HEK293 (cell line): Measurements from ENCODE around the gene CNN1.
A peak's percentile ranks its signal among the peaks of the same experiment; 100 is the strongest.

Source experiments
- KLF10 ChIP-seq: fragments of 450-650 bp; IDR thresholded peaks from 2 replicates; pipeline ENCODE4 v1.5.1; 2018; ENCODE audit warnings: missing biosample characterization, mild to moderate bottlenecking, missing genetic modification characterization
- KLF16 ChIP-seq: fragments of 450-650 bp; formaldehyde crosslinking; IDR thresholded peaks from 2 replicates; pipeline ENCODE4 v1.5.1; 2017; ENCODE audit warnings: missing biosample characterization, missing genetic modification characterization
- KLF9 ChIP-seq: fragments of 450-650 bp; formaldehyde crosslinking; IDR thresholded peaks from 2 replicates; pipeline ENCODE4 v1.5.1; 2016; ENCODE audit warnings: missing biosample characterization, missing genetic modification characterization, low read depth
- MZF1 ChIP-seq: fragments of 450-650 bp; formaldehyde crosslinking; IDR thresholded peaks from 2 replicates; pipeline ENCODE4 v1.5.1; 2017; ENCODE audit warnings: missing biosample characterization, missing genetic modification characterization, borderline replicate concordance
- PATZ1 ChIP-seq: fragments of 450-650 bp; formaldehyde crosslinking; IDR thresholded peaks from 2 replicates; pipeline ENCODE4 v1.5.1; 2016; ENCODE audit warnings: missing biosample characterization, missing genetic modification characterization
- SP7 ChIP-seq: fragments of 450-650 bp; formaldehyde crosslinking; IDR thresholded peaks from 2 replicates; pipeline ENCODE4 v1.5.1; 2016; ENCODE audit warnings: missing biosample characterization, missing genetic modification characterization
- ZBTB17 ChIP-seq: fragments of 450-650 bp; formaldehyde crosslinking; IDR thresholded peaks from 2 replicates; pipeline ENCODE4 v1.5.1; 2016; ENCODE audit warnings: missing biosample characterization, missing genetic modification characterization
- ZBTB20 ChIP-seq: fragments of 450-650 bp; formaldehyde crosslinking; IDR thresholded peaks from 2 replicates; pipeline ENCODE4 v1.5.1; 2016; ENCODE audit warnings: missing biosample characterization, missing genetic modification characterization
- ZBTB21 ChIP-seq: fragments of 450-650 bp; formaldehyde crosslinking; IDR thresholded peaks from 2 replicates; pipeline ENCODE4 v1.5.1; 2017; ENCODE audit warnings: missing biosample characterization, missing genetic modification characterization
- ZFHX2 ChIP-seq: fragments of 450-650 bp; formaldehyde crosslinking; conservative IDR thresholded peaks from 2 replicates; pipeline ENCODE4 v1.5.1; 2016; ENCODE audit warnings: missing biosample characterization, missing genetic modification characterization
- ZFP69B ChIP-seq: fragments of 450-650 bp; formaldehyde crosslinking; IDR thresholded peaks from 2 replicates; pipeline ENCODE4 v1.5.1; 2016; ENCODE audit warnings: missing biosample characterization, missing genetic modification characterization
- ZNF133 ChIP-seq: fragments of 450-650 bp; formaldehyde crosslinking; IDR thresholded peaks from 2 replicates; pipeline ENCODE4 v1.5.1; 2016; ENCODE audit warnings: missing biosample characterization, missing genetic modification characterization
- ZNF146 ChIP-seq: fragments of 450-650 bp; formaldehyde crosslinking; IDR thresholded peaks from 2 replicates; pipeline ENCODE4 v1.5.1; 2016; ENCODE audit warnings: missing biosample characterization, missing genetic modification characterization
- ZNF266 ChIP-seq: fragments of 450-650 bp; formaldehyde crosslinking; IDR thresholded peaks from 2 replicates; pipeline ENCODE4 v1.5.1; 2016; ENCODE audit warnings: missing biosample characterization, missing genetic modification characterization, low read depth
- ZNF274 ChIP-seq, 2 experiments: fragments of 200-500 bp in 1 of 2; fragments of 450-650 bp in 1 of 2; sonication (Bioruptor generic) in 1 of 2; formaldehyde crosslinking in 1 of 2; IDR thresholded peaks; 2 replicates each; pipeline versions ENCODE4 v1.5.1 to v1.6.1; 2014 to 2016; ENCODE audit warnings: borderline replicate concordance in 1 of 2, inconsistent platforms in 1 of 2, low read length in 1 of 2, missing biosample characterization in 1 of 2, missing genetic modification characterization in 1 of 2
- ZNF37A ChIP-seq: fragments of 450-650 bp; IDR thresholded peaks from 2 replicates; pipeline ENCODE4 v1.5.1; 2018; ENCODE audit warnings: missing biosample characterization, missing genetic modification characterization
- ZNF391 ChIP-seq: fragments of 450-650 bp; formaldehyde crosslinking; IDR thresholded peaks from 2 replicates; pipeline ENCODE4 v1.5.1; 2016; ENCODE audit warnings: low read depth, missing biosample characterization, missing genetic modification characterization, borderline replicate concordance
- ZNF521 ChIP-seq: fragments of 450-650 bp; formaldehyde crosslinking; IDR thresholded peaks from 2 replicates; pipeline ENCODE4 v1.5.1; 2017; ENCODE audit warnings: missing biosample characterization, mild to moderate bottlenecking, missing genetic modification characterization
- ZNF580 ChIP-seq: fragments of 450-650 bp; formaldehyde crosslinking; IDR thresholded peaks from 2 replicates; pipeline ENCODE4 v1.5.1; 2016; ENCODE audit warnings: missing biosample characterization, missing genetic modification characterization
- ZNF660 ChIP-seq: fragments of 450-650 bp; IDR thresholded peaks from 2 replicates; pipeline ENCODE4 v1.5.1; 2018; ENCODE audit warnings: missing biosample characterization, mild to moderate bottlenecking, missing genetic modification characterization
- ZNF791 ChIP-seq: fragments of 450-650 bp; formaldehyde crosslinking; IDR thresholded peaks from 2 replicates; pipeline ENCODE4 v1.5.1; 2016; ENCODE audit warnings: missing biosample characterization, missing genetic modification characterization
- ZSCAN4 ChIP-seq: fragments of 450-650 bp; formaldehyde crosslinking; IDR thresholded peaks from 2 replicates; pipeline ENCODE4 v1.5.1; 2017; ENCODE audit warnings: missing biosample characterization, missing genetic modification characterization
- TF ChIP-seq, protein P1 (sequence below): fragments of 450-650 bp; formaldehyde crosslinking; IDR thresholded peaks from 2 replicates; pipeline ENCODE4 v1.5.1; 2016; ENCODE audit warnings: missing biosample characterization, missing genetic modification characterization
- TF ChIP-seq, protein P2 (sequence below): fragments of 450-650 bp; formaldehyde crosslinking; IDR thresholded peaks from 2 replicates; pipeline ENCODE4 v1.5.1; 2017; ENCODE audit warnings: missing biosample characterization, missing genetic modification characterization
- TF ChIP-seq, protein P3 (sequence below): fragments of 450-650 bp; formaldehyde crosslinking; IDR thresholded peaks from 2 replicates; pipeline ENCODE4 v1.5.1; 2016; ENCODE audit warnings: missing biosample characterization, missing genetic modification characterization
- TF ChIP-seq, protein P4 (sequence below): fragments of 450-650 bp; IDR thresholded peaks from 2 replicates; pipeline ENCODE4 v1.5.1; 2018; ENCODE audit warnings: missing biosample characterization, mild to moderate bottlenecking, missing genetic modification characterization

CNN1 gene

DNA sequence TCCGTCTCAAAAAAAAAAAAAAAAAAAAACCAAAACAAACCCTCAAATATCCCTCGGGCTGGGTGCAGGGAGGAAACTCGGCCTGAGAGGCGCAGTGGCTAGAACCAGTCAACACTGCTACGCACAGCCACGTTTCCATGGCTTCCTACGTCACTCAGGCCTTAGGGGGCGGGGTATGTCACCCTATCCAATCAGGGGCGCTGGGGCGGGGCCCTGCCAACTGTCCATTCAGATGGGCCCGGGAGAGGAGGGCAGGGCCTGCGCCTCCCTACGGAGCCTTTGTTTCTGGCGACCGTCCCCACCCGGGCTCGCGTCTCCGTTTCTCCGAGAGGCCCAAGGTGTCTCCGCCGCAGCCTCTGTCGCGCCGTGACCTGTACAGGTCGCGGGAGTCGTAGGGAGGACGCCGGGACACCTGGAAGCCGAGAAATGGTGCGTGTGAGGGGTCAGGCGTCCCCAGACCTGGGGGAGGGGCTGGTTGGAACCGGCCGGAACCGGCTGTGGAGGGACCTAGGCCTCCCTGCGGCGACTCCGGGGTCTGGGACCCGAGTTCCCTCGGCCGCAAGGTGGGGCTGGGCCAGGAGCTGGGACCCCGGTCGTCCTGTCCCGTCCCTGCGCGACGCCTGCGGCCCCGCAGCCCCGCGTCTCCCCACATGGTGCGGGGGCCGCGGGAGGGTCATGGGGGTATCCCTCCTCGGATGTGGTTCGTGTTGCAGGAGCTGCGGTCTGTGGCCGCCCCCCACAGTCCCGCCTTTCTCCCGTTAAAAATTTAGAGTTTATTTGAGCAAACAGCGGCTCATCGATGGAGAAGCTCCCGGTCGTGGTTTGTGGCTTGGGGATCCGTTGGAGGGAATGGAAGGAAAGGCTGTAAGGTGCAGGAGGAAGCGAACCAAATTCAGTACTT, 58.8 kb downstream of the CNN1 start, which contains the start of gene ZNF627 (continued):
- peak; percentile 77 for TF ChIP-seq ZNF660 (tag by site-specific recombination)
- TF ChIP-seq KLF10 (tag by site-specific recombination): peak; percentile 60
- TF ChIP-seq ZNF266 (tag by site-specific recombination): no peak
- TF ChIP-seq ZSCAN4 (tag by site-specific recombination): 0 out of 2 replicates have a peak, but pooled peaks have one; percentile 29
- no peak; the same call in 1 of the 2 replicates for TF ChIP-seq KLF16 (tag by site-specific recombination)
- TF ChIP-seq ZBTB20 (tag by site-specific recombination): peak; percentile 82
- TF ChIP-seq ZNF521 (tag by site-specific recombination): no peak
- peak; percentile 74; the same call in 1 of the 2 replicates for TF ChIP-seq SP7 (tag by site-specific recombination)
- TF ChIP-seq ZBTB17 (tag by site-specific recombination): peak; percentile 18; the same call in 1 of the 2 replicates
- 0 out of 2 replicates have a peak, but pooled peaks have one; percentile 30 for TF ChIP-seq ZNF580 (tag by site-specific recombination)
- TF ChIP-seq ZFP69B (tag by site-specific recombination): peak; percentile 51; the same call in 1 of the 2 replicates
- TF ChIP-seq ZNF391 (tag by site-specific recombination): peak; percentile 84
- TF ChIP-seq, protein P1, sequence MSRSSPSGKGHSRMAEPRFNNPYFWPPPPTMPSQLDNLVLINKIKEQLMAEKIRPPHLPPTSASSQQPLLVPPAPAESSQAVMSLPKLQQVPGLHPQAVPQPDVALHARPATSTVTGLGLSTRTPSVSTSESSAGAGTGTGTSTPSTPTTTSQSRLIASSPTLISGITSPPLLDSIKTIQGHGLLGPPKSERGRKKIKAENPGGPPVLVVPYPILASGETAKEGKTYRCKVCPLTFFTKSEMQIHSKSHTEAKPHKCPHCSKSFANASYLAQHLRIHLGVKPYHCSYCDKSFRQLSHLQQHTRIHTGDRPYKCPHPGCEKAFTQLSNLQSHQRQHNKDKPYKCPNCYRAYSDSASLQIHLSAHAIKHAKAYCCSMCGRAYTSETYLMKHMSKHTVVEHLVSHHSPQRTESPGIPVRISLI (tag by site-specific recombination): no peak
- TF ChIP-seq ZNF133 (tag by site-specific recombination): 0 out of 2 replicates have a peak, but pooled peaks have one; percentile 8
- no peak for TF ChIP-seq ZNF37A (tag by site-specific recombination)
- peak; percentile 89; the same call in 1 of the 2 replicates for TF ChIP-seq PATZ1 (tag by site-specific recombination)
- TF ChIP-seq, protein P2, sequence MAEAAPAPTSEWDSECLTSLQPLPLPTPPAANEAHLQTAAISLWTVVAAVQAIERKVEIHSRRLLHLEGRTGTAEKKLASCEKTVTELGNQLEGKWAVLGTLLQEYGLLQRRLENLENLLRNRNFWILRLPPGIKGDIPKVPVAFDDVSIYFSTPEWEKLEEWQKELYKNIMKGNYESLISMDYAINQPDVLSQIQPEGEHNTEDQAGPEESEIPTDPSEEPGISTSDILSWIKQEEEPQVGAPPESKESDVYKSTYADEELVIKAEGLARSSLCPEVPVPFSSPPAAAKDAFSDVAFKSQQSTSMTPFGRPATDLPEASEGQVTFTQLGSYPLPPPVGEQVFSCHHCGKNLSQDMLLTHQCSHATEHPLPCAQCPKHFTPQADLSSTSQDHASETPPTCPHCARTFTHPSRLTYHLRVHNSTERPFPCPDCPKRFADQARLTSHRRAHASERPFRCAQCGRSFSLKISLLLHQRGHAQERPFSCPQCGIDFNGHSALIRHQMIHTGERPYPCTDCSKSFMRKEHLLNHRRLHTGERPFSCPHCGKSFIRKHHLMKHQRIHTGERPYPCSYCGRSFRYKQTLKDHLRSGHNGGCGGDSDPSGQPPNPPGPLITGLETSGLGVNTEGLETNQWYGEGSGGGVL (tag by site-specific recombination): peak; percentile 26; the same call in 1 of the 2 replicates
- TF ChIP-seq ZBTB21 (tag by site-specific recombination): peak; percentile 86
- TF ChIP-seq, protein P3, sequence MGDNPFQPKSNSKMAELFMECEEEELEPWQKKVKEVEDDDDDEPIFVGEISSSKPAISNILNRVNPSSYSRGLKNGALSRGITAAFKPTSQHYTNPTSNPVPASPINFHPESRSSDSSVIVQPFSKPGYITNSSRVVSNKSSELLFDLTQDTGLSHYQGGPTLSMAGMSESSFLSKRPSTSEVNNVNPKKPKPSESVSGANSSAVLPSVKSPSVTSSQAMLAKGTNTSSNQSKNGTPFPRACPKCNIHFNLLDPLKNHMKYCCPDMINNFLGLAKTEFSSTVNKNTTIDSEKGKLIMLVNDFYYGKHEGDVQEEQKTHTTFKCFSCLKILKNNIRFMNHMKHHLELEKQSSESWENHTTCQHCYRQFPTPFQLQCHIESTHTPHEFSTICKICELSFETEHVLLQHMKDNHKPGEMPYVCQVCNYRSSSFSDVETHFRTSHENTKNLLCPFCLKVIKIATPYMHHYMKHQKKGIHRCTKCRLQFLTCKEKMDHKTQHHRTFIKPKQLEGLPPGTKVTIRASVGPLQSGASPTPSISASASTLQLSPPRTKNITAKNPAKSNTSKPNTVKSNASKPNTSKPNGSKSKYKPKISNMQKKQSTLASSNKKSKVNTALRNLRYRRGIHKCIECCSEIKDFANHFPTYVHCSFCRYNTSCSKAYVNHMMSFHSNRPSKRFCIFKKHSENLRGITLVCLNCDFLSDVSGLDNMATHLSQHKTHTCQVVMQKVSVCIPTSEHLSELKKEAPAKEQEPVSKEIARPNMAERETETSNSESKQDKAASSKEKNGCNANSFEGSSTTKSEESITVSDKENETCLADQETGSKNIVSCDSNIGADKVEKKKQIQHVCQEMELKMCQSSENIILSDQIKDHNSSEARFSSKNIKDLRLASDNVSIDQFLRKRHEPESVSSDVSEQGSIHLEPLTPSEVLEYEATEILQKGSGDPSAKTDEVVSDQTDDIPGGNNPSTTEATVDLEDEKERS (tag by site-specific recombination): no peak
- TF ChIP-seq ZNF274 (IDR thresholded peaks at IDR 0.05; ENCODE audit: low read length): no peak
- TF ChIP-seq ZNF274 (tag by site-specific recombination; IDR thresholded peaks at IDR 0.05; ENCODE audit: borderline replicate concordance): no peak
- TF ChIP-seq ZFHX2 (tag by site-specific recombination): no peak
- 0 out of 2 replicates have a peak, but pooled peaks have one; percentile 44 for TF ChIP-seq MZF1 (tag by site-specific recombination)
- peak; percentile 52 for TF ChIP-seq KLF9
- TF ChIP-seq, protein P4, sequence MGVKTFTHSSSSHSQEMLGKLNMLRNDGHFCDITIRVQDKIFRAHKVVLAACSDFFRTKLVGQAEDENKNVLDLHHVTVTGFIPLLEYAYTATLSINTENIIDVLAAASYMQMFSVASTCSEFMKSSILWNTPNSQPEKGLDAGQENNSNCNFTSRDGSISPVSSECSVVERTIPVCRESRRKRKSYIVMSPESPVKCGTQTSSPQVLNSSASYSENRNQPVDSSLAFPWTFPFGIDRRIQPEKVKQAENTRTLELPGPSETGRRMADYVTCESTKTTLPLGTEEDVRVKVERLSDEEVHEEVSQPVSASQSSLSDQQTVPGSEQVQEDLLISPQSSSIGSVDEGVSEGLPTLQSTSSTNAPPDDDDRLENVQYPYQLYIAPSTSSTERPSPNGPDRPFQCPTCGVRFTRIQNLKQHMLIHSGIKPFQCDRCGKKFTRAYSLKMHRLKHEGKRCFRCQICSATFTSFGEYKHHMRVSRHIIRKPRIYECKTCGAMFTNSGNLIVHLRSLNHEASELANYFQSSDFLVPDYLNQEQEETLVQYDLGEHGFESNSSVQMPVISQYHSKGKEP (tag by site-specific recombination): no peak
- no peak for TF ChIP-seq ZNF791 (tag by site-specific recombination)
- TF ChIP-seq ZNF146 (tag by site-specific recombination): peak; percentile 43; the same call in 1 of the 2 replicates
